Hematopoietic multipotent progenitor cell (in vitro differentiated cells): ENCODE measurements around the gene MYCN. TPM values are rescaled to one million over a fixed set of nuclear protein-coding genes. Genes with fewer than 3 reads are reported as not detected.

Experiments
- DNase-seq, 3 donors: peaks; one replicate each; pipeline ENCODE4 v3.0.0-alpha.2; 2011 to 2015; ENCODE audit warnings: low read depth in 2 of 3, low spot score in 2 of 3
- total RNA-seq: library from RNA; depleted of rRNA; stranded (reverse); fragments of >200 nt; gene quantifications from one replicate; pipeline ENCODE4 v1.2.3, GENCODE V29; 2012

MYCN gene
- total RNA-seq, 1 donor, result 94.3 TPM

- DNase-seq, result no peak
Observed at GRCh38 chr2:15974565-15975260, 34.4 kb downstream of the MYCN start.

- DNase-seq, result no peak
Observed at GRCh38 chr2:15975261-15975600, 34.9 kb downstream of the MYCN start.

- no peak for DNase-seq
Observed at GRCh38 chr2:15975676-15976075, 35.3 kb downstream of the MYCN start.

- no peak for DNase-seq
Observed at GRCh38 chr2:15976354-15976753, 36.0 kb downstream of the MYCN start.

DNA sequence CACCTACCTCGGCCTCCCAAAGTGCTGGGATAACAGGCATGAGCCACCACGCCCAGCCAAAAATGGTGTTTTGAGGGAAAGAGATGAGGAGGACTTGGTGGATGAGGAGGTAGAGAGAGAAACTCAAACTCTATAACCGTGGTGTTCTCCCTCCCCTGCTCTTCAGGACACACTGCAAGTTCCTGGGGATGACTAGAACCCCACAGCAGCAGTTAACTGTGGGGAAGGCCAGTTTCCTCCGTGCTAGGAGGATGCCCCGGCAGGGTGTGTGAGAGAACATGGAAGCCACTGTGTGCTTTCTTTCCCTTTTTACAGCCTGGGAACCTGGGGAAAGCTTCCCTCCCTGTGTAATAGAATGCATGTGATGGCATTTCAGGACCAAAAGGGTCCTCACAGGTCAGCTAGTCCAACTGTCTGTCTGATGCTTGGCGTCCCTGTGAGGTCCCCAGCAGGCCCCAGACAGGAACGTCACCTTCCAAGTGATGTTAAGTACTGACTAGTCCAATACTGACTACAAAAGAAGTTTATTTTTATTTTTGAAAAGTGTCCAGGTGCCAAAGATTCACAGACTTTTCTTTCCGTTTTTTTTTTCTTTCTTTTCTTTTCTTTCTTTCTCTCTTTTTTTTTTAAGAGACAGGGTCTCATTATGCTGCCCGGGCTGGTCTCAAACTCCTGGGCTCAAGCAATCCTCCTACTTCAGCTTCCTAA lies 38.9 kb downstream of the MYCN start:
- no peak for DNase-seq

GRCh38 chr2:15979759-15980604 lies 39.6 kb downstream of the MYCN start:
- DNase-seq, result no peak

DNA sequence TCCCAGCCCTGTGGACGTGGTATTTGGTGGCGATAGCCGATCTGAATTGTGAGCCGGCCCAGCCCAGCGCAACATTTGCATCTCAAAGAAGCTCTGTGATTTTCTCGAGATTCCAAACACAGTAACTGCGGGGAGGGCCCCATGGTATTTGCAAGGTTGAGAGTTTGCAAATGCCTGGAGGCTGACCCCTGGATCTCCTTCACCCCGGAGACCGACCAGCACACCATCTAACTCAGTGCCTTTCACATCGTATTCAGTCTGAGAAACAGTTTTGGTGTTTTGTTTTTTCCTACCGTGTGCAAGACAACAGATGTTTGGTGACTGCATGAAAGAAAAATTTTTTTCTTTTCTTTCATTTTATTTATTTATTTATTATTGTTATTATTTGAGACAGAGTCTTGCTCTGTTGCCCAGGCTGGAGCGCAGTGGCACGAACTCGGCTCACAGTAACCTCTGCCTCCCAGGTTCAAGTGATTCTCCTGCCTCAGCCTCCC lies 40.3 kb downstream of the MYCN start:
- no peak for DNase-seq

DNA sequence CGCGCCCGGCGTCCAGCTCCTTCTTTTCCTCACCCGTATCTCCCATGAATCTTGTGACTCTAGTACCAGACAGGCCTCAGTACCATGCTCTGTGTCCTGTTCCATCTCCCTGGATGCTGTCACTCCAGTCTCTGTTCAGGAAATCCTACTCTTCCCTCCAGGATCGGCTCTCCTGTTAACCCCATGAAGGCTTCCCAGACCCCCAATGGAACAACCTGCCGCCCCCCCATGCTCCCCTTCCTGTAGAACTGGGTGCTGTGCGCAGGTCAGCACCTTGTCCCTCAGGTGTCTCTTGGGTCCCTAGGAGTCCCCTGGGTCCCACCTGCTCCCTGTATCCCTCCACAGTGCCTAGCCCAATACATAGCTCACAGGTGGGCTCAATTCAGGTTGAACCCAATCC lies 41.3 kb downstream of the MYCN start:
- no peak for DNase-seq

DNA sequence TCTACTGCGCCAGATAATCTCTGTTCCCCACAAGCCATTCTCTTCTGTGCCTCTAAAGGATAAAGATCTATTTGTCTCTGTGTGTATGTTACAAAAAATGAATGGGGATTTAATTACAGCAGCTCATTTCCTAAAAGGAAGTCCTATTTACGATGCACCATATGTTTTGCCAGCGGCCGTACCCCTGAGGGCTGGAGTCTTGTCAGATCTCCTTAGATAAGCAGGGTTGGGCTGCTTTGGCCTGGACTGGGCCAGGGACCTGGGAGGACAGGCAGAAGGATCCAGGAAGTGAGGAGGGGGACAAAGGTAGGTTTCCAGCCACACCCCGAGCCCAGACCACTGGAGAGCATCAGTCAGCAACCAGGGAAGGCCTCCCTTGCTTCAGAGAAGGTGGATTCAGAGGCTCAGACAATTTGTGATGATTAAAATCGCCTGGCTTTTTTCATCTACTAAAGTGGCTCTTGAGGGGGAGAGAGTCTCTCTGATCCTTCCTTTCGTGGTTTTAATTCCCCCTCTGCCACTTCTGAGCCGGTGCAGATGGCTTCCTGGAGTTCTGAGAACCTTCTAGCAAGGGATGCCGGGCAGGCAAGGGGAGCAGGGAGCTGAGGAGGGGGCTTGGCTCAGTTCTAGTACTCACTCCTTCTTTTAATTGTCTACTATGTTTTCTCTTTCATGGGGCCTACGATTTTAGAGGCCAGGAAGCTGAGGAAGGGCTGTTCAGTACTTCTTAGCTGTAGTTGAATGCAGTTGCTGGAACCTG lies 42.1 kb downstream of the MYCN start:
- DNase-seq, result peak in 1 of 3 donors; percentile 24

GRCh38 chr2:15983496-15983895 lies 43.1 kb downstream of the MYCN start:
- no peak for DNase-seq

- no peak for DNase-seq
Observed at GRCh38 chr2:15984368-15985255, 44.3 kb downstream of the MYCN start.

- no peak for DNase-seq
Observed at GRCh38 chr2:15985531-15985930, 45.2 kb downstream of the MYCN start.

- DNase-seq, result no peak
Observed at GRCh38 chr2:15986068-15986560, 45.8 kb downstream of the MYCN start.

DNA sequence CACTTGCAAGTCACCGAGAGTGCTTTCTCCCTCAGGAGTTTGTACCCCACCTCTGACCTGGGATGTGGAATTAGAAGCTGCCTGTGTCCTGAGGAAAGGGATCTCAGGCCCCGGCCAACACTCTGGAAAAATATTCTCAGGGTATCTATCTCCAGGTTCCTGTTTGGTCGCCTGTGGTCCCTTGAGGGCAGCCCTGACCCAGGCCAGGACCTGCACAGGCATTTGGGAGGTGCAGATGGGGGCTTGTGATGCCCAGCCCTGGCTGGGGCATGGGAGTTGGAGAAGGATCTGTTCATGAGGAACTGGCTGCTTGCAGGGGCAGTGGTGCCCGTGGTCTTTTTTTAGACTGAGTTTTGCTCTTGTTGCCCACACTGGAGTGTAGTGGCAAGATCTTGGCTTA lies 46.3 kb downstream of the MYCN start:
- DNase-seq, result no peak

- no peak for DNase-seq
Observed at GRCh38 chr2:15988733-15989132, 48.4 kb downstream of the MYCN start.

- DNase-seq, result no peak
Observed at GRCh38 chr2:15989559-15989958, 49.2 kb downstream of the MYCN start.

DNA sequence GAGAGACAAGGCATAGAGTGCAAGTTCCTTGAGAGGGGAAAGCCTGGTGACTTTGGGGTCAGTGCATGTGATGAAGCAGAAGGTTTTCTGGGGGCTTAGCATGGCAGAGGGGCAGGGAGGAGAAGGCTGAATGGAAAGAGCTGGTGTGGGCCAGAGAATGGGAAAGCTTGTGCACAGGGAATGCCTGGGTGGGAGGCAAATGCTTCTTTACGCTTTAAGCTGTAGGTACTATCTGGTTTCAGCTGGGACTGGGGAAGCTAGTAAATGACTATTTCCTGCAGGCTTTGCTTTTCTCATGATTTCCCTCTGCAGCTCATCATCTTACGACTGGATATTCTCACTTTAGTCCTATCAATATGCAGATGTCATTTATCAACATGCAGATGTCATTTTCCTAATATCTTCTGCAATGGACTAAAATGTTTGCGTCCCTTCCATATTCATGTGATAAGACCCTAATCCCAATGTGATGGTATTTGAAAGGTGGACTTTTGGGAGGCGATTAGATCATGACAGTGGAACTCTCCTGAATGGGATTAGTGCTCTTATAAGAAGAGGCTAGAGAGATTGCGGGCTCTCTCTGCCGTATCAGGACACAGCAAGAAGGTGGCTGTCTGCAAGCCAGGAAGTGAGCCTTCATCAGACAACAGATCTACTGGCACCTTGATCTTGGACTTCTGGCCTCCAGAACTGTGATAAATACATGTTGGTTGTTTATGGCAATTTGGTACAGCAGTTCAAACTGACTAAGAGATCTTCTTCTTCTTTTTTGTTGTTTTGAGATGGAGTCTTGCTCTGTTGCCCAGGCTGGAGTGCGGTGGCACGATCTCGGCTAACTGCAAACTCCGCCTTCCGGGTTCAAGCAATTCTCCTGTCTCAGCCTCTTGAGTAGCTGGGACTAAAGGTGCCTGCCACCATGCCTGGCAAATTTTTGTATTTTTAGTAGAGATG lies 50.1 kb downstream of the MYCN start:
- no peak for DNase-seq

DNA sequence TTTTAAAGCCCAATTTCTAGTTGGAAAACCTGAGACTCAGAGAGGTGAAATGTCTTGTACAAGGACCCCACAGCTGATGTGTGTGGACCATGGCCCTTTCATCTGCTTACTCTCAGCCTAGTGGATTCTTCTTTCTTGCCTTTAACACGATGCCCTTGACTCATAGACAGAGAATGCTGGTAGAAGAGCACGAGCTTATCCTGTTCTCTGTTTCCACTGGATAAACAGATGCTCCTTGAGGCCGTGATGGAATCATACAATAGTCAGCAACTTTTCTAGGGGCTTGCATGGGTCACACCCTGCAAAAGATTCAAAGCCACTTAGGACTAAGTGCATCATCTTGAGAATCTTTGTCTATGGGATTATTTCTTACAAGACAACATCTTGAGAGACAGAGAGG lies 50.9 kb downstream of the MYCN start:
- DNase-seq, result no peak
